ENCODE measurements around the gene DLD. TPM values are rescaled to one million over a fixed set of nuclear protein-coding genes. Genes with fewer than 3 reads are reported as not detected.

The DLD gene
- total and polyA plus RNA-seq, 8 donors: 61.1 to 80.2 (median 74.2) TPM

DNA sequence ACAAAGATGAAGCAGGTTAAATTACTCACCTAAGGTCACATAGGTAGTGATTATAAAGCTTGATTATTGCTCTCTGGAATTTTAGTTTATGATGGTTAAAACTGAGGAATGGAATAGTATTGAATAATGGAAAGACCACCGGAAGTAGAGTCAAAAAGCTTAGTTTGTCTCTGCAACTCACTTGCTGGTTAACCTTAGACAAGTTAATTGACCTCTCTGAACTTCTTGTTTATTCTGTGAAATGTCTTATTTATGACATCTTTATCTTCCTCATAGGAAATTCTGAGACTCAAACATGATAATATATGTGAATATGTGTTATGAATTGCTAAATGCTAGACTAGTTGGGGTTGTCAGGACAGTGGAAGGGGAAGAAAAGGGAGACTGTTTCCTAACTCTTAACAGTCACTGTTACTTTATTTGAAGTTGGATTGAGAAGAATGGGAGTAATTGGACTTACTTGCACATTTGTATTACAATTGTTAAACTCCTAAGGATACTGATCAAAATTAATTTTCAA is 9.6 kb downstream of the DLD start:
- no peak for DNase-seq
- intact Hi-C loops (cut with DNase I): no loop called here
- Histone ChIP-seq H3K9me3 (no peaks in the 10 kb centered on the region), H3K27me3 (no peaks in the 10 kb centered on the region), H3K4me3 (no peak overlapping the region), H3K4me1 (peaks cover 6 to 46% of the 10 kb centered on the region in 2 donors), H3K36me3 (peaks cover 0 to 65% of the 10 kb centered on the region in 2 donors), H3K27ac (no peak overlapping the region)
- no peak for ATAC-seq
- TF ChIP-seq, protein P1, sequence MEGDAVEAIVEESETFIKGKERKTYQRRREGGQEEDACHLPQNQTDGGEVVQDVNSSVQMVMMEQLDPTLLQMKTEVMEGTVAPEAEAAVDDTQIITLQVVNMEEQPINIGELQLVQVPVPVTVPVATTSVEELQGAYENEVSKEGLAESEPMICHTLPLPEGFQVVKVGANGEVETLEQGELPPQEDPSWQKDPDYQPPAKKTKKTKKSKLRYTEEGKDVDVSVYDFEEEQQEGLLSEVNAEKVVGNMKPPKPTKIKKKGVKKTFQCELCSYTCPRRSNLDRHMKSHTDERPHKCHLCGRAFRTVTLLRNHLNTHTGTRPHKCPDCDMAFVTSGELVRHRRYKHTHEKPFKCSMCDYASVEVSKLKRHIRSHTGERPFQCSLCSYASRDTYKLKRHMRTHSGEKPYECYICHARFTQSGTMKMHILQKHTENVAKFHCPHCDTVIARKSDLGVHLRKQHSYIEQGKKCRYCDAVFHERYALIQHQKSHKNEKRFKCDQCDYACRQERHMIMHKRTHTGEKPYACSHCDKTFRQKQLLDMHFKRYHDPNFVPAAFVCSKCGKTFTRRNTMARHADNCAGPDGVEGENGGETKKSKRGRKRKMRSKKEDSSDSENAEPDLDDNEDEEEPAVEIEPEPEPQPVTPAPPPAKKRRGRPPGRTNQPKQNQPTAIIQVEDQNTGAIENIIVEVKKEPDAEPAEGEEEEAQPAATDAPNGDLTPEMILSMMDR (IDR thresholded peaks at IDR 0.05): no peak

GRCh38 chr7:107902381-107902780 is 11.4 kb downstream of the DLD start:
- ATAC-seq: peak; percentile 45
- DNase-seq: no peak
- Histone ChIP-seq H3K36me3 (peaks cover 0 to 67% of the 10 kb centered on the region in 2 donors), H3K27ac (no peak overlapping the region), H3K4me1 (peaks cover 6 to 45% of the 10 kb centered on the region in 2 donors), H3K27me3 (no peaks in the 10 kb centered on the region), H3K4me3 (no peak overlapping the region), H3K9me3 (no peaks in the 10 kb centered on the region)
- TF ChIP-seq, protein P1 (IDR thresholded peaks at IDR 0.05): no peak
- intact Hi-C loops (cut with DNase I): no loop called here

GRCh38 chr7:107907790-107908189 is 16.8 kb downstream of the DLD start:
- no peak for ATAC-seq

DNA sequence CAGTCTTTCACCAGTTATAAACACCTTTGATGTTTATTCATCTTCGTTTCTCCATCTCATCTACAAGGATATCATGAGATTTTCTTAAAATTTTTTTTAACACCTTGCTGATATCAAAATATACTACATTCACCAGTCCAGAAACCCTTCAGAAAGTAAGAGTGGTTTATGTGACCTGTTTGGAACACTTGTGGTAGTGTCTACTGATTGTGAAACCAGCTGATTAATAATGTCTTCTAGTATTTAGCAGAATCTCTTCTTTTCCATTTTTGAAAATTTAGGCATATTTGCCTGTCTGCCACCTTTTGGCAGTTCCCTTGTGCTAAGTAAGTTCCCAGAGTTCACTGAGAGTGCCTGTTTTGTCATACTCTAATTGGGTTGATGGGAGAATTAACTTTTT is 18.5 kb downstream of the DLD start:
- Histone ChIP-seq H3K27ac (peak overlapping the region in 1 of 2 donors; percentile 0), H3K9me3 (no peaks in the 10 kb centered on the region), H3K27me3 (no peaks in the 10 kb centered on the region), H3K36me3 (peaks cover 0 to 77% of the 10 kb centered on the region in 2 donors), H3K4me3 (no peak overlapping the region), H3K4me1 (peaks cover 0 to 20% of the 10 kb centered on the region in 2 donors)
- TF ChIP-seq, protein P1 (IDR thresholded peaks at IDR 0.05): no peak
- no peak for ATAC-seq
- intact Hi-C loops (cut with DNase I): no loop called here
- no peak for DNase-seq

More at GRCh38 chr7:107907790-107908189, 16.8 kb downstream of the DLD start:
- no peaks in the 10 kb centered on the region for H3K9me3 ChIP-seq
- H3K4me3 ChIP-seq: no peak overlapping the region
- H3K4me1 ChIP-seq: peaks cover 0 to 11% of the 10 kb centered on the region in 2 donors
- TF ChIP-seq, protein P1 (IDR thresholded peaks at IDR 0.05): no peak
- DNase-seq: no peak
- intact Hi-C loops (cut with DNase I): no loop called here
- no peaks in the 10 kb centered on the region for H3K27me3 ChIP-seq
- peak overlapping the region in 1 of 2 donors; percentile 66 for H3K27ac ChIP-seq
- peaks cover 0 to 94% of the 10 kb centered on the region in 2 donors for H3K36me3 ChIP-seq

DNA sequence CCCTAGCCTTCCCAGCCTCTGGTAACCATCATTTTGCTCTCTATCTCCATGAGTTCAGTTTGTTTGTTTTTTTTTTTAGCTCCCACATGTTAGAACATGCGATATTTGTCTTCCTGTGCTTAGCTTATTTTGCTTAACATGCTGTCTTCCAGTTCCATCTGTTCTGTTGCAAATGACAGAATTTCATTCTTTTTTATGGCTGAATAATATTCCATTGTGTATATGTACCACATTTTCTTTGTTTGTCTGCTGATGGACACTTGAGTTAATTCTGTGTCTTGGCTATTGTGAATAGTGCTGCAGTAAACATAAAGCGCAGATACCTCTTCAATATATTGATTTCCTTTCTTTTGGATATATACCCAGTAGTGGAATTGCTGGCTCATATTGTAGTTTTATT is 21.0 kb downstream of the DLD start:
- Histone ChIP-seq H3K36me3 (peaks cover 0 to 68% of the 10 kb centered on the region in 2 donors), H3K9me3 (no peaks in the 10 kb centered on the region), H3K27ac (no peak overlapping the region), H3K4me1 (peaks cover 0 to 23% of the 10 kb centered on the region in 2 donors), H3K4me3 (no peak overlapping the region), H3K27me3 (no peaks in the 10 kb centered on the region)
- TF ChIP-seq, protein P1 (IDR thresholded peaks at IDR 0.05): no peak
- intact Hi-C loops (cut with DNase I): no loop called here
- DNase-seq (no peak), ATAC-seq (no peak)

Measured in left lung (tissue), 10 donors.